ENCODE results near the gene RBMS1. TPM values are rescaled to one million over a fixed set of nuclear protein-coding genes. Genes with fewer than 3 reads are reported as not detected.

Gene RBMS1
- total RNA-seq, 1 experiment from 2014 or later: 77.5 TPM

- no peaks in the 10 kb centered on the region for H3K36me3 Mint-ChIP-seq (ENCODE audit: insufficient read depth in 1 of 3, low read depth in 3 of 3)
- Histone ChIP-seq H2BK12ac (ENCODE audit: insufficient read length, low read depth, low read length) (no peak overlapping the region), H3K14ac (ENCODE audit: insufficient read depth, low read length) (no peak overlapping the region), H2BK120ac (ENCODE audit: low read depth, low read length, poor library complexity, severe bottlenecking) (no peak overlapping the region), H3K27ac (ENCODE audit: insufficient read length, low read depth, low read length) (no peak overlapping the region), H3K4me1 (ENCODE audit: insufficient read depth, low read length) (0 out of 2 replicates have a peak, but pooled peaks cover under 1% of the 10 kb centered on the region), H2AFZ (ENCODE audit: low read length) (no peak overlapping the region), H3K79me1 (ENCODE audit: insufficient read depth, low read depth, low read length, poor library complexity, severe bottlenecking) (peaks cover 4% of the 10 kb centered on the region), H3K23ac (ENCODE audit: insufficient read length, low read depth, low read length) (no peak overlapping the region), H2AK5ac (ENCODE audit: insufficient read length, low read length) (no peak overlapping the region), H3K79me2 (ENCODE audit: insufficient read depth, low read length) (peaks cover 3% of the 10 kb centered on the region; the same call in 1 of the 2 replicates), H2BK20ac (ENCODE audit: low read depth, low read length, poor library complexity, severe bottlenecking) (no peak overlapping the region), H3K18ac (ENCODE audit: insufficient read length, low read depth, low read length) (no peak overlapping the region), H3K4me2 (ENCODE audit: insufficient read depth, insufficient read length, low read length) (no peak overlapping the region), H4K91ac (ENCODE audit: insufficient read length, low read depth, low read length) (no peak overlapping the region), H4K5ac (ENCODE audit: insufficient read length, low read depth, low read length) (no peak overlapping the region), H3K56ac (ENCODE audit: insufficient read length, low read depth, low read length) (no peak overlapping the region), H3K23me2 (ENCODE audit: insufficient read length, low read depth, low read length, poor library complexity, severe bottlenecking) (no peaks in the 10 kb centered on the region), H4K20me1 (ENCODE audit: control insufficient read depth, insufficient read depth, insufficient read length) (no peaks in the 10 kb centered on the region), H3K4ac (ENCODE audit: low read depth, low read length) (no peak overlapping the region), H2BK5ac (ENCODE audit: insufficient read length, low read length) (no peak overlapping the region), H3K27me3 (ENCODE audit: insufficient read depth, low read length) (no peaks in the 10 kb centered on the region), H3K9ac (ENCODE audit: extremely low read depth, insufficient read length, low read length) (no peak overlapping the region), H4K8ac (replicated peaks; ENCODE audit: insufficient read length, low read depth, low read length) (no peak overlapping the region), H3T11ph (ENCODE audit: low read length) (no peak overlapping the region), H2BK15ac (ENCODE audit: low read depth, low read length) (no peak overlapping the region), H3K9me3 (ENCODE audit: control insufficient read depth, low read depth, low read length) (no peaks in the 10 kb centered on the region)
- no peak for DNase-seq
- WGBS (ENCODE audit: extremely low coverage, insufficient read length, low lambda C conversion rate): no CpG with 5 or more reads among the region's 3 CpGs
- H3K27ac Mint-ChIP-seq: peak overlapping the region in 1 of 3 experiments; percentile 49; a peak in 3 of 7 replicates
- no peak overlapping the region for H3K4me3 Mint-ChIP-seq
- no peak for TF ChIP-seq CTCF (conservative IDR thresholded peaks at IDR 0.05)
- no peaks in the 10 kb centered on the region for H3K9me3 Mint-ChIP-seq
- H3K4me1 Mint-ChIP-seq: peaks cover 16 to 18% of the 10 kb centered on the region in 2 experiments
- no peaks in the 10 kb centered on the region for H3K27me3 Mint-ChIP-seq (ENCODE audit: low read depth)
These were observed 28.2 kb downstream of the RBMS1 start for GRCh38 chr2:160465406-160465805.

All from H9 (cell line).